ENCODE results near the gene TRMT11. TPM values are rescaled to one million over a fixed set of nuclear protein-coding genes. Genes with fewer than 3 reads are reported as not detected.
A peak's percentile ranks its signal among the peaks of the same experiment; 100 is the strongest.

Gene TRMT11
- total and polyA plus RNA-seq, 2 of the 8 experiments (the other 6 are each of a cell fraction or from before 2014, with no cell fraction given), result 19.7 to 32.4 TPM

- no peak overlapping the region for H4K91ac ChIP-seq (replicated peaks; ENCODE audit: insufficient read length, low read length)
- H3K9me3 ChIP-seq (ENCODE audit: insufficient read depth in 2 of 2, low read depth in 1 of 2, low read length in 1 of 2), result no peaks in the 10 kb centered on the region
- H4K20me1 ChIP-seq (replicated peaks in 1 of 2; ENCODE audit: control insufficient read depth in 1 of 2, insufficient read depth in 2 of 2, low read length in 2 of 2), result no peaks in the 10 kb centered on the region
- H3K27me3 ChIP-seq (replicated peaks in 1 of 4; ENCODE audit: control insufficient read depth in 3 of 4, extremely low read depth in 1 of 4, insufficient read depth in 3 of 4, low read length in 3 of 4), result no peaks in the 10 kb centered on the region
- no peak overlapping the region for H3K18ac ChIP-seq (ENCODE audit: extremely low read depth, low read length)
- no peak overlapping the region for H2BK12ac ChIP-seq (ENCODE audit: low read depth, low read length)
- 0 out of 2 replicates have a peak overlapping the region, but pooled peaks have one; percentile 27 for H2AFZ ChIP-seq (ENCODE audit: low read length)
- H3K4ac ChIP-seq (replicated peaks; ENCODE audit: insufficient read length, low read depth, low read length), result no peak overlapping the region
- no peaks in the 10 kb centered on the region; a peak in 1 of 8 replicates for H3K36me3 ChIP-seq (ENCODE audit: control insufficient read depth in 2 of 4, insufficient read depth in 4 of 4, low read length in 3 of 4)
- FAIRE-seq (no peak), DNase-seq (ENCODE audit: low read depth in 1 of 2, low spot score in 2 of 2) (no peak)
- H2BK5ac ChIP-seq (ENCODE audit: low read depth, low read length), result no peak overlapping the region
- H3K23ac ChIP-seq (ENCODE audit: insufficient read length), result no peak overlapping the region
- ChIA-PET POLR2A (ENCODE audit: partially characterized antibody) (interaction anchor here (1.2 kb wide), 1 partner anchor 20 kb away, joined by 3 read pairs; no protein-coding TSS in a partner anchor), CTCF (ENCODE audit: partially characterized antibody) (no interaction called here)
- H2BK20ac ChIP-seq (ENCODE audit: low read length), result no peak overlapping the region
- no peak overlapping the region for H3K14ac ChIP-seq (ENCODE audit: insufficient read length)
- no peak overlapping the region for H4K5ac ChIP-seq (ENCODE audit: insufficient read length, low read depth, low read length)
- H3K4me2 ChIP-seq (ENCODE audit: insufficient read depth in 1 of 2, low read depth in 2 of 2, low read length in 2 of 2), result no peak overlapping the region
- H3K9ac ChIP-seq (replicated peaks in 1 of 4; ENCODE audit: extremely low read depth in 1 of 4, low read depth in 3 of 4, low read length in 3 of 4), result no peak overlapping the region
- 72% methylated on average over 4 of the region's 4 CpGs; no CpG with 5 or more reads in 1 of the 2 experiments for whole genome bisulfite sequencing, 2 experiments (ENCODE audit: extremely low coverage in 1 of 2, insufficient coverage in 1 of 2, insufficient read length in 1 of 2, insufficient replicate concordance in 2 of 2, low coverage in 1 of 2, low lambda C conversion rate in 2 of 2, missing lambda C conversion rate in 1 of 2)
- H2AK5ac ChIP-seq (ENCODE audit: low read depth, low read length), result no peak overlapping the region
- no peaks in the 10 kb centered on the region for H3K23me2 ChIP-seq (ENCODE audit: low read depth, low read length)
- H2BK120ac ChIP-seq (replicated peaks; ENCODE audit: low read depth, low read length), result no peak overlapping the region
- no peaks in the 10 kb centered on the region for H3K4me1 ChIP-seq (replicated peaks in 1 of 4; ENCODE audit: control insufficient read depth in 3 of 4, insufficient read depth in 4 of 4, low read length in 3 of 4)
- H3K56ac ChIP-seq (replicated peaks; ENCODE audit: insufficient read length, low read depth, low read length), result no peak overlapping the region
- H3K27ac ChIP-seq (ENCODE audit: low read depth, low read length), result no peak overlapping the region
- no peak overlapping the region for H2BK15ac ChIP-seq (ENCODE audit: low read length)
- TF ChIP-seq RFX5 (IDR thresholded peaks at IDR 0.05; ENCODE audit: borderline replicate concordance, low read depth, low read length) (no peak), MAX (IDR thresholded peaks at IDR 0.05) (0 out of 2 replicates have a peak, but pooled peaks have one; percentile 25)
- H3K79me1 ChIP-seq (ENCODE audit: low read depth, low read length), result no peaks in the 10 kb centered on the region
- H3K79me2 ChIP-seq (ENCODE audit: control insufficient read depth in 1 of 2, insufficient read depth in 2 of 2, low read length in 2 of 2), result no peaks in the 10 kb centered on the region
- H4K8ac ChIP-seq (ENCODE audit: extremely low read depth, insufficient read depth, low read length), result no peak overlapping the region
- no peak overlapping the region for H3K4me3 ChIP-seq (ENCODE audit: extremely low read depth in 1 of 4, insufficient read depth in 2 of 4, low read depth in 3 of 4, low read length in 4 of 4)
Observed at GRCh38 chr6:126075335-126076071, 89.2 kb downstream of the TRMT11 start.
